ENCODE results near the gene TMEM243.

DNA sequence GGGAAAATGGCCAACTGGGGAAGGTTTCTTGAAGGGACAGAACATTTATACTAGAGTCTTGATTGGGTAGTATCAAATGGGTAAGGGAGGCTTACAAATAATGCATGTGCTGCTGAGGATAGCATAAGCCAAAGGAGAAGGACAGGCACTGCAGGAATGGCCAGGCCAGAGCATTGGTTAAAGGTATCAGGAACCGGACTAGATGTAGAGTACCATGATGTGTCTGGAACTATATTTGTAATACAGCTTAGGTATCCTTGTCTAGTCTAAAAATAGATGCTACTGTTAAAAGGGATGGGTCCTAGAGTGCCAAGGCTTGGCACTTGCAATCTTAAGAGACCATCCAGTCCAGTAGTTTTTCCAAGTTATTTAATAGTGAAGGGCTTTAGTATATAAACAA lies 20.3 kb downstream of the TMEM243 start:
- TF ChIP-seq POLR2A (IDR thresholded peaks at IDR 0.05; ENCODE audit: low read depth, low read length), result no peak
- no peak for TF ChIP-seq TAF1 (IDR thresholded peaks at IDR 0.05; ENCODE audit: low read depth, low read length)
- TF ChIP-seq SPI1 (IDR thresholded peaks at IDR 0.05; ENCODE audit: low read depth, low read length), result no peak
- TF ChIP-seq POU2F2 (IDR thresholded peaks at IDR 0.05; ENCODE audit: low read depth, low read length), result no peak
